H1 (cell line): ENCODE measurements around the gene RSU1. TPM values are rescaled to one million over a fixed set of nuclear protein-coding genes. Genes with fewer than 3 reads are reported as not detected.

Experiments
- CTCF ChIA-PET: fragments of 300-600 bp; sonication (Branson Sonifier 250); formaldehyde crosslinking; loops from one replicate; lab custom pipeline; 2021; ENCODE audit not compliant: partially characterized antibody; lab: Charles Lee
- POLR2A ChIA-PET: fragments of 300-600 bp; sonication (Branson Sonifier 250); formaldehyde crosslinking; loops from one replicate; lab custom pipeline; 2021; ENCODE audit warnings: inconsistent platforms; ENCODE audit not compliant: partially characterized antibody; lab: Charles Lee
- DNase-seq, 2 experiments: peaks; one replicate each; pipeline versions ENCODE4 v3.0.0 to v3.0.0-alpha.2; 2010 to 2022; ENCODE audit warnings: low spot score in 2 of 2, low read depth in 1 of 2, mixed read lengths in 1 of 2
- FAIRE-seq: peaks from 2 replicates; lab custom pipeline; 2011; peaks lifted over from hg19 to GRCh38; lab: Jason Lieb, UNC
- H2AFZ ChIP-seq: 2 replicates; pipeline ENCODE4 v1.8.1; 2012; ENCODE audit warnings: low read length, inconsistent platforms
- H2AK5ac ChIP-seq: 2 replicates; pipeline ENCODE4 v1.6.1; 2013; ENCODE audit warnings: low read depth, low read length
- H2BK120ac ChIP-seq: replicated peaks from 2 replicates; pipeline ENCODE3; 2013; ENCODE audit warnings: low read depth, low read length, inconsistent platforms
- H2BK12ac ChIP-seq: 2 replicates; pipeline ENCODE4 v1.6.1; 2013; ENCODE audit warnings: low read depth, low read length
- H2BK15ac ChIP-seq: 2 replicates; pipeline ENCODE4 v1.6.1; 2013; ENCODE audit warnings: low read length
- H2BK20ac ChIP-seq: 2 replicates; pipeline ENCODE4 v1.6.1; 2013; ENCODE audit warnings: low read length
- H2BK5ac ChIP-seq: 2 replicates; pipeline ENCODE4 v1.6.1; 2013; ENCODE audit warnings: low read depth, low read length
- H3K14ac ChIP-seq: 2 replicates; pipeline ENCODE4 v1.6.1; 2013; ENCODE audit warnings: inconsistent platforms; ENCODE audit not compliant: insufficient read length
- H3K18ac ChIP-seq: 2 replicates; pipeline ENCODE4 v1.6.1; 2013; ENCODE audit warnings: low read length; ENCODE audit errors: extremely low read depth
- H3K23ac ChIP-seq: 2 replicates; pipeline ENCODE4 v1.6.1; 2013; ENCODE audit warnings: inconsistent platforms; ENCODE audit not compliant: insufficient read length
- H3K23me2 ChIP-seq: 2 replicates; pipeline ENCODE4 v1.6.1; 2013; ENCODE audit warnings: low read depth, low read length
- H3K27ac ChIP-seq: 2 replicates; pipeline ENCODE4 v1.6.1; 2011; ENCODE audit warnings: low read depth, low read length, inconsistent platforms
- H3K27me3 ChIP-seq, 4 experiments: replicated peaks in 1 of 4; 1 replicate in 1 of 4; 2 replicates in 3 of 4; pipeline versions ENCODE4 v1.6.1 to v1.8.1; 2011 to 2013; ENCODE audit warnings: low read length in 3 of 4, mild to moderate bottlenecking in 3 of 4, inconsistent platforms in 2 of 4, mixed read lengths in 2 of 4, moderate library complexity in 1 of 4; ENCODE audit not compliant: control insufficient read depth in 3 of 4, insufficient read depth in 3 of 4; ENCODE audit errors: extremely low read depth in 1 of 4
- H3K36me3 ChIP-seq, 4 experiments: 2 replicates each; pipeline versions ENCODE4 v1.6.1 to v1.8.1; 2011 to 2013; ENCODE audit warnings: mild to moderate bottlenecking in 4 of 4, low read length in 3 of 4, moderate library complexity in 2 of 4, control low read depth in 1 of 4, inconsistent platforms in 1 of 4; ENCODE audit not compliant: insufficient read depth in 4 of 4, control insufficient read depth in 2 of 4
- H3K4ac ChIP-seq: replicated peaks from 2 replicates; pipeline ENCODE3; 2013; ENCODE audit warnings: low read length, low read depth, mixed read lengths, inconsistent platforms; ENCODE audit not compliant: insufficient read length
- H3K4me1 ChIP-seq, 4 experiments: replicated peaks in 1 of 4; 1 replicate in 1 of 4; 2 replicates in 3 of 4; pipeline versions ENCODE4 v1.6.1 to v1.8.1; 2011 to 2013; ENCODE audit warnings: low read length in 3 of 4, inconsistent platforms in 2 of 4, mixed read lengths in 1 of 4; ENCODE audit not compliant: insufficient read depth in 4 of 4, control insufficient read depth in 3 of 4
- H3K4me2 ChIP-seq, 2 experiments: 2 replicates each; pipeline versions ENCODE4 v1.6.1 to v1.8.1; 2011 to 2013; ENCODE audit warnings: low read depth in 2 of 2, low read length in 2 of 2, control low read depth in 1 of 2, inconsistent platforms in 1 of 2, mild to moderate bottlenecking in 1 of 2; ENCODE audit not compliant: insufficient read depth in 1 of 2
- H3K4me3 ChIP-seq, 4 experiments: fragments of 200-600, 300-600 bp in 1 of 4; sonication (generic), shearing (Covaris generic), sonication (Bioruptor Twin) in 1 of 4; 2 replicates each; pipeline versions ENCODE4 v1.5.1 to v1.8.1; 2011 to 2016; ENCODE audit warnings: low read length in 4 of 4, low read depth in 3 of 4, control low read depth in 2 of 4, inconsistent platforms in 2 of 4, mild to moderate bottlenecking in 2 of 4, mixed read lengths in 1 of 4, moderate library complexity in 1 of 4; ENCODE audit not compliant: insufficient read depth in 2 of 4; ENCODE audit errors: extremely low read depth in 1 of 4
- H3K56ac ChIP-seq: replicated peaks from 2 replicates; pipeline ENCODE3; 2013; ENCODE audit warnings: low read depth, mild to moderate bottlenecking, mixed read lengths, low read length, inconsistent platforms; ENCODE audit not compliant: insufficient read length
- H3K79me1 ChIP-seq: 2 replicates; pipeline ENCODE4 v1.6.1; 2013; ENCODE audit warnings: low read depth, low read length, control low read depth
- H3K79me2 ChIP-seq, 2 experiments: 2 replicates each; pipeline versions ENCODE4 v1.6.1 to v1.8.1; 2012 to 2013; ENCODE audit warnings: low read length in 2 of 2, mild to moderate bottlenecking in 2 of 2, inconsistent platforms in 1 of 2; ENCODE audit not compliant: insufficient read depth in 2 of 2, control insufficient read depth in 1 of 2
- H3K9ac ChIP-seq, 4 experiments: replicated peaks in 1 of 4; 1 replicate in 1 of 4; 2 replicates in 3 of 4; pipeline versions ENCODE4 v1.6.1 to v1.8.1; 2011 to 2013; ENCODE audit warnings: low read depth in 3 of 4, low read length in 3 of 4, control low read depth in 2 of 4, mild to moderate bottlenecking in 2 of 4, moderate library complexity in 2 of 4, inconsistent platforms in 1 of 4; ENCODE audit errors: extremely low read depth in 1 of 4
- H3K9me3 ChIP-seq, 2 experiments: 2 replicates each; pipeline versions ENCODE4 v1.6.1 to v1.8.1; 2012 to 2013; ENCODE audit warnings: mild to moderate bottlenecking in 2 of 2, moderate library complexity in 2 of 2, control low read depth in 1 of 2, inconsistent platforms in 1 of 2, low read depth in 1 of 2, low read length in 1 of 2, mixed read lengths in 1 of 2; ENCODE audit not compliant: insufficient read depth in 2 of 2
- H4K20me1 ChIP-seq, 2 experiments: replicated peaks in 1 of 2; 2 replicates each; pipeline versions ENCODE3 to v1.8.1; 2011 to 2013; ENCODE audit warnings: inconsistent platforms in 2 of 2, low read length in 2 of 2, mild to moderate bottlenecking in 1 of 2; ENCODE audit not compliant: insufficient read depth in 2 of 2, control insufficient read depth in 1 of 2
- H4K5ac ChIP-seq: 2 replicates; pipeline ENCODE4 v1.6.1; 2013; ENCODE audit warnings: low read length, low read depth, mixed read lengths, inconsistent platforms; ENCODE audit not compliant: insufficient read length
- H4K8ac ChIP-seq: 2 replicates; pipeline ENCODE4 v1.8.0; 2013; ENCODE audit warnings: mild to moderate bottlenecking, moderate library complexity, low read length, inconsistent platforms; ENCODE audit not compliant: insufficient read depth; ENCODE audit errors: extremely low read depth
- H4K91ac ChIP-seq: replicated peaks from 2 replicates; pipeline ENCODE3; 2013; ENCODE audit warnings: low read length, mixed read lengths, inconsistent platforms; ENCODE audit not compliant: insufficient read length
- ASH2L ChIP-seq: fragments of 200-600, 300-600 bp; sonication (generic); IDR thresholded peaks from one replicate; pipeline ENCODE4 v1.7.1; 2017; ENCODE audit warnings: low read length
- CBX5 ChIP-seq: fragments of 300-800, 300-1000 bp; sonication (generic); IDR thresholded peaks from 2 replicates; pipeline ENCODE4 v1.7.1; 2016; ENCODE audit warnings: antibody characterized with exemption, low read length, low read depth
- CEBPB ChIP-seq: IDR thresholded peaks from 2 replicates; pipeline ENCODE4 v1.6.1; 2012; ENCODE audit warnings: low read depth, low read length
- GABPA ChIP-seq: IDR thresholded peaks from 2 replicates; pipeline ENCODE4 v1.6.1; 2011; ENCODE audit warnings: mild to moderate bottlenecking, low read length, moderate library complexity, borderline replicate concordance; ENCODE audit not compliant: insufficient read depth
- KDM1A ChIP-seq: fragments of 200-600, 300-600 bp; sonication (generic); IDR thresholded peaks from 2 replicates; pipeline ENCODE4 v1.7.1; 2016; ENCODE audit warnings: mild to moderate bottlenecking, low read length, borderline replicate concordance
- KDM4A ChIP-seq: IDR thresholded peaks from one replicate; pipeline ENCODE4 v1.7.1; 2012; ENCODE audit warnings: low read depth, mild to moderate bottlenecking, moderate library complexity, low read length, inconsistent platforms; ENCODE audit not compliant: severe bottlenecking
- RFX5 ChIP-seq: IDR thresholded peaks from 2 replicates; pipeline ENCODE4 v1.6.1; 2011; ENCODE audit warnings: low read depth, low read length, improper control_type of control experiment, borderline replicate concordance
- WGBS, 2 experiments: shearing (Covaris generic) in 1 of 2; methylation state at CpG; one replicate each; pipeline versions ENCODE4 v1.1.6 to v1.1.7; 2013 to 2015; ENCODE audit warnings: low lambda C conversion rate in 2 of 2, mixed read lengths in 2 of 2, inconsistent platforms in 1 of 2, low coverage in 1 of 2, missing lambda C conversion rate in 1 of 2; ENCODE audit not compliant: insufficient replicate concordance in 2 of 2, insufficient coverage in 1 of 2, insufficient read length in 1 of 2; ENCODE audit errors: extremely low coverage in 1 of 2, missing lambda C conversion rate in 1 of 2; 5-methylcytosine and 5-hydroxymethylcytosine counted together
- polyA plus RNA-seq, 7 experiments: library from polyadenylated mRNA; depleted of rRNA in 3 of 7; stranded (reverse) in 5 of 7; unstranded in 2 of 7; fragments of >200 nt in 5 of 7; fragments of 200-250 nt in 2 of 7; gene quantifications; 1 replicate in 5 of 7; 2 replicates in 1 of 7; 4 replicates in 1 of 7; pipeline versions ENCODE4 v1.2.1 to v1.2.3, GENCODE V29; 2011 to 2013; ENCODE audit warnings: missing spikeins in 2 of 7, mixed read lengths in 2 of 7
- total RNA-seq: library from RNA; stranded (reverse); fragmentation: NEBNext Ultra II Directional; extraction: Animal tissue kit (Norgen Biotek cat#: 25700); gene quantifications from 2 replicates; pipeline ENCODE4 v1.2.1, GENCODE V29; 2021

Gene RSU1
- total and polyA plus RNA-seq, 2 of the 8 experiments (the other 6 are each of a cell fraction or from before 2014, with no cell fraction given), result 50.0 to 68.2 TPM

GRCh38 chr10:16750461-16750860 lies 66.8 kb downstream of the RSU1 start:
- H4K20me1 ChIP-seq, result no peaks in the 10 kb centered on the region
- H3K18ac ChIP-seq, result no peak overlapping the region
- no peak overlapping the region for H3K56ac ChIP-seq
- H4K91ac ChIP-seq, result no peak overlapping the region
- TF ChIP-seq CBX5 (no peak), GABPA (no peak), RFX5 (no peak), CEBPB (no peak), KDM1A (no peak), ASH2L (no peak), KDM4A (no peak)
- no peak overlapping the region for H2BK12ac ChIP-seq
- no peak overlapping the region for H3K23ac ChIP-seq
- no peak overlapping the region for H2BK120ac ChIP-seq
- ChIA-PET CTCF (no interaction called here), POLR2A (no interaction called here)
- no peak for FAIRE-seq
- no peak overlapping the region for H3K14ac ChIP-seq
- peaks cover 0 to 6% (median 0%) of the 10 kb centered on the region in 4 experiments; a peak in 2 of 8 replicates for H3K36me3 ChIP-seq
- H2BK20ac ChIP-seq, result no peak overlapping the region
- H2AFZ ChIP-seq, result no peak overlapping the region
- no peak overlapping the region for H2BK15ac ChIP-seq
- no peak overlapping the region for H3K27ac ChIP-seq
- no peaks in the 10 kb centered on the region for H3K23me2 ChIP-seq
- no peak overlapping the region for H2AK5ac ChIP-seq
- no peaks in the 10 kb centered on the region for H3K27me3 ChIP-seq
- H3K4me3 ChIP-seq, result no peak overlapping the region
- no peak overlapping the region for H4K8ac ChIP-seq
- H3K9ac ChIP-seq, result no peak overlapping the region
- H3K4ac ChIP-seq, result no peak overlapping the region
- DNase-seq, result no peak
- no peak overlapping the region for H2BK5ac ChIP-seq
- no peaks in the 10 kb centered on the region for H3K79me2 ChIP-seq
- 92% methylated on average over 3 of the region's 3 CpGs; no CpG with 5 or more reads in 1 of the 2 experiments for WGBS, 2 experiments
- no peak overlapping the region for H4K5ac ChIP-seq
- H3K4me2 ChIP-seq, result no peak overlapping the region
- H3K9me3 ChIP-seq, result no peaks in the 10 kb centered on the region
- H3K4me1 ChIP-seq, result no peaks in the 10 kb centered on the region
- no peaks in the 10 kb centered on the region for H3K79me1 ChIP-seq
